T-helper 2 cell treated with Interferon-gamma antibody and Interleukin-4, amounts not matched to agents 100 ng/mL and 5 ng/mL, for 36 hours (primary cell): ENCODE measurements around the gene ITPR2. TPM values are rescaled to one million over a fixed set of nuclear protein-coding genes. Genes with fewer than 3 reads are reported as not detected.

Experiments
- total RNA-seq: library from RNA; stranded (reverse); gene quantifications from 2 replicates; pipeline ENCODE4 v1.2.3, GENCODE V29; 2022

Gene ITPR2
- total RNA-seq, 1 donor from 2014 or later, result 40.2 TPM

Other genes with a start within 250 kb of the ITPR2 start
- gene INTS13, start 104.8 kb upstream of the ITPR2 start, total RNA-seq, result 43.9 and 44.6 TPM in 2 replicates
- 71.8 and 75.3 TPM in 2 replicates for gene FGFR1OP2, start 105.3 kb upstream of the ITPR2 start, total RNA-seq
- 58.7 and 65.4 TPM in 2 replicates for gene TM7SF3, start 181.2 kb upstream of the ITPR2 start, total RNA-seq
- gene MED21, start 189.4 kb upstream of the ITPR2 start, total RNA-seq, result 38.5 and 40.0 TPM in 2 replicates
- not detected in 2 replicates for gene C12orf71, start 249.4 kb upstream of the ITPR2 start, total RNA-seq